DMS 273 (cell line): Measurements from ENCODE around the gene BAD.
"Not testable (repeated sequence)": the region's sequence is repeated elsewhere in the genome, so short reads cannot be mapped to it uniquely, and the experiment has no call there.

ENCODE experiments used
- DNase-seq: peaks from one replicate; lab custom pipeline; 2025; ENCODE audit not compliant: unreplicated experiment; lab: John Stamatoyannopoulos, UW

Gene BAD

GRCh38 chr11:64246871-64247728, 37.4 kb downstream of the BAD start, which contains the start of gene PPP1R14B:
Gene PPP1R14B (minus strand): TSS chr11:64246943. CDS start chr11:64246673, 270 bp downstream.
- peak; percentile 94 for DNase-seq

GRCh38 chr11:64246621-64246870, 37.9 kb downstream of the BAD start:
- not testable (repeated sequence) for DNase-seq

- DNase-seq: peak; percentile 78
These were observed 38.5 kb downstream of the BAD start for GRCh38 chr11:64245797-64246620.

- peak; percentile 66 for DNase-seq
These were observed 39.1 kb downstream of the BAD start for GRCh38 chr11:64245401-64245796.

- no peak for DNase-seq
These were observed 39.5 kb downstream of the BAD start for GRCh38 chr11:64244966-64245365.

GRCh38 chr11:64244107-64244506, 40.4 kb downstream of the BAD start:
- DNase-seq: no peak

- no peak for DNase-seq
These were observed 41.1 kb downstream of the BAD start for GRCh38 chr11:64243236-64243854.

GRCh38 chr11:64241491-64242374, 42.7 kb downstream of the BAD start:
- peak; percentile 56 for DNase-seq

- DNase-seq: peak; percentile 97
These were observed 43.3 kb downstream of the BAD start for GRCh38 chr11:64241241-64241490.

- peak; percentile 97 for DNase-seq
These were observed 43.8 kb downstream of the BAD start, which contains the start of gene FKBP2 for GRCh38 chr11:64240435-64241240. Gene FKBP2 (plus strand): TSS chr11:64241095. CDS start chr11:64242388, 1,293 bp downstream.

GRCh38 chr11:64239662-64240434, 44.6 kb downstream of the BAD start:
- DNase-seq: no peak

- DNase-seq: no peak
These were observed 45.5 kb downstream of the BAD start for GRCh38 chr11:64238999-64239398.

GRCh38 chr11:64238076-64238475, 46.4 kb downstream of the BAD start:
- DNase-seq: no peak

- no peak for DNase-seq
These were observed 46.9 kb downstream of the BAD start for GRCh38 chr11:64237484-64237951.

- DNase-seq: no peak
These were observed 48.9 kb downstream of the BAD start for GRCh38 chr11:64235437-64236161.

- DNase-seq: peak; percentile 71
These were observed 49.7 kb downstream of the BAD start for GRCh38 chr11:64234647-64235379.

GRCh38 chr11:64233913-64234586, 50.4 kb downstream of the BAD start, which contains the start of gene VEGFB:
Gene VEGFB (plus strand): TSS chr11:64234584. CDS start chr11:64234834, 250 bp downstream.
- peak; percentile 61 for DNase-seq
